GM23338 (cell line): Measurements from ENCODE around the gene ATXN1L. TPM values are rescaled to one million over a fixed set of nuclear protein-coding genes. Genes with fewer than 3 reads are reported as not detected.

Source experiments
- ATAC-seq: fragments of 200-7000 bp; cut with Tn5 transposase; 3 replicates; pipeline ENCODE4 v1.9.1; 2020
- DNase-seq: peaks from one replicate; pipeline ENCODE4 v3.0.0-alpha.2; 2015; ENCODE audit warnings: low spot score
- H2AFZ ChIP-seq: fragments of 200-600 bp; sonication (generic); 2 replicates; pipeline ENCODE4 v1.8.0; 2016; ENCODE audit warnings: antibody characterized with exemption, mild to moderate bottlenecking, moderate library complexity
- H3F3A ChIP-seq: fragments of 200-600 bp; sonication (generic); replicated peaks from 2 replicates; pipeline ENCODE4 v1.8.0; 2017; ENCODE audit warnings: antibody characterized with exemption, mixed run types, low read depth
- H3K27ac ChIP-seq: fragments of 200-600 bp; sonication (generic); 2 replicates; pipeline ENCODE4 v1.6.1; 2016; ENCODE audit warnings: low read depth
- H3K27me3 ChIP-seq: fragments of 200-600 bp; sonication (generic); 2 replicates; pipeline ENCODE4 v1.8.0; 2016; ENCODE audit warnings: mild to moderate bottlenecking, mixed run types, moderate library complexity; ENCODE audit not compliant: insufficient read depth
- H3K36me3 ChIP-seq: fragments of 200-600 bp; sonication (generic); 2 replicates; pipeline ENCODE4 v1.8.0; 2016; ENCODE audit warnings: mild to moderate bottlenecking; ENCODE audit not compliant: insufficient read depth
- H3K4me1 ChIP-seq: fragments of 200-600 bp; sonication (generic); 2 replicates; pipeline ENCODE4 v1.8.0; 2016; ENCODE audit warnings: mild to moderate bottlenecking, moderate library complexity; ENCODE audit not compliant: insufficient read depth
- H3K4me2 ChIP-seq: fragments of 200-600 bp; sonication (generic); 2 replicates; pipeline ENCODE4 v1.7.1; 2017; ENCODE audit warnings: mixed run types
- H3K4me3 ChIP-seq: fragments of 200-600 bp; sonication (generic); 2 replicates; pipeline ENCODE4 v1.6.1; 2016; ENCODE audit warnings: mixed run types
- H3K79me2 ChIP-seq: fragments of 200-600 bp; sonication (generic); replicated peaks from 2 replicates; pipeline ENCODE4 v1.8.0; 2017; ENCODE audit warnings: mild to moderate bottlenecking; ENCODE audit not compliant: insufficient read depth
- H3K9me2 ChIP-seq: fragments of 200-600 bp; sonication (generic); 2 replicates; pipeline ENCODE4 v1.8.0; 2017; ENCODE audit not compliant: insufficient read depth
- H4K20me1 ChIP-seq: fragments of 200-600 bp; sonication (generic); replicated peaks from 2 replicates; pipeline ENCODE4 v1.8.0; 2017; ENCODE audit warnings: mild to moderate bottlenecking; ENCODE audit not compliant: insufficient read depth
- H3K27ac Mint-ChIP-seq: 2 replicates; pipeline ENCODE4 v1.8.0; 2020; ENCODE audit warnings: inconsistent platforms, mild to moderate bottlenecking, moderate library complexity, mixed read lengths
- H3K27me3 Mint-ChIP-seq: 3 replicates; pipeline ENCODE4 v1.8.0; 2022; ENCODE audit warnings: low read depth, mild to moderate bottlenecking, moderate library complexity, mixed read lengths, inconsistent platforms; ENCODE audit not compliant: insufficient read depth, poor library complexity
- H3K36me3 Mint-ChIP-seq: 3 replicates; pipeline ENCODE4 v1.8.0; 2021; ENCODE audit warnings: low read depth, mild to moderate bottlenecking, inconsistent platforms, moderate library complexity, mixed read lengths
- H3K4me1 Mint-ChIP-seq: 3 replicates; pipeline ENCODE4 v1.8.0; 2020; ENCODE audit warnings: mild to moderate bottlenecking, inconsistent platforms, mixed read lengths
- H3K4me3 Mint-ChIP-seq: 3 replicates; pipeline ENCODE4 v1.8.0; 2021; ENCODE audit warnings: moderate library complexity, mild to moderate bottlenecking, inconsistent platforms, mixed read lengths
- H3K9me3 Mint-ChIP-seq: 3 replicates; pipeline ENCODE4 v1.8.0; 2020; ENCODE audit warnings: moderate library complexity, mild to moderate bottlenecking, inconsistent platforms, mixed read lengths
- CREB1 ChIP-seq: fragments of 250-450 bp; sonication (Bioruptor Pico); IDR thresholded peaks from 2 replicates; pipeline ENCODE4 v1.5.0; 2020; ENCODE audit warnings: low read depth, mild to moderate bottlenecking, moderate library complexity
- ETS1 ChIP-seq: IDR thresholded peaks from 2 replicates; pipeline ENCODE4 v1.6.1; 2016; ENCODE audit warnings: antibody characterized with exemption
- EZH2 ChIP-seq: fragments of 200-600 bp; sonication (generic); IDR thresholded peaks from one replicate; pipeline ENCODE4 v1.8.0; 2017; ENCODE audit warnings: antibody characterized with exemption, mild to moderate bottlenecking, low read depth; ENCODE audit not compliant: unreplicated experiment
- EZH2phosphoT487 ChIP-seq: fragments of 200-600 bp; sonication (generic); IDR thresholded peaks from one replicate; pipeline ENCODE4 v1.8.1; 2018; ENCODE audit warnings: antibody characterized with exemption; ENCODE audit not compliant: unreplicated experiment
- JUNB ChIP-seq: IDR thresholded peaks from one replicate; pipeline ENCODE4 v1.6.1; 2016; ENCODE audit warnings: antibody characterized with exemption; ENCODE audit not compliant: unreplicated experiment
- NANOG ChIP-seq: IDR thresholded peaks from 2 replicates; pipeline ENCODE4 v1.6.1; 2016; ENCODE audit warnings: antibody characterized with exemption, borderline replicate concordance
- POLR2AphosphoS5 ChIP-seq: IDR thresholded peaks from 2 replicates; pipeline ENCODE4 v1.6.1; 2016; ENCODE audit warnings: antibody characterized with exemption, low read depth
- STAT1 ChIP-seq: IDR thresholded peaks from one replicate; pipeline ENCODE4 v1.6.1; 2016; ENCODE audit warnings: antibody characterized with exemption; ENCODE audit not compliant: unreplicated experiment
- ZNF114 ChIP-seq: fragments of 250-450 bp; sonication (Bioruptor Pico); IDR thresholded peaks from 2 replicates; pipeline ENCODE4 v1.5.0; 2020; ENCODE audit warnings: mild to moderate bottlenecking, moderate library complexity
- ZNF331 ChIP-seq: fragments of 250-450 bp; sonication (Bioruptor Pico); IDR thresholded peaks from 2 replicates; pipeline ENCODE4 v1.5.0; 2020; ENCODE audit warnings: low read depth, mild to moderate bottlenecking, moderate library complexity
- ZNF462 ChIP-seq: fragments of 250-450 bp; sonication (Bioruptor Pico); IDR thresholded peaks from 2 replicates; pipeline ENCODE4 v1.5.0; 2020; ENCODE audit warnings: mild to moderate bottlenecking, moderate library complexity
- polyA plus RNA-seq: library from polyadenylated mRNA; unstranded; fragments of >200 nt; fragmentation: Nextera tagmentation; extraction: Ambion mirVana; gene quantifications from 2 replicates; pipeline ENCODE4 v1.2.1, GENCODE V29; 2016
- total RNA-seq: library from RNA; depleted of rRNA; stranded (reverse); fragments of >200 nt; shearing (Covaris generic); gene quantifications from 2 replicates; pipeline ENCODE4 v1.2.3, GENCODE V29; 2014
- TF ChIP-seq, protein P1 (sequence below): IDR thresholded peaks from one replicate; pipeline ENCODE4 v1.6.1; 2018; ENCODE audit warnings: antibody characterized with exemption; ENCODE audit not compliant: unreplicated experiment
- TF ChIP-seq, protein P2 (sequence below), 2 experiments: fragments of 200-600 bp in 1 of 2; sonication (generic) in 1 of 2; conservative IDR thresholded peaks; 2 replicates each; pipeline versions ENCODE4 v1.5.1 to v1.6.1; 2016 to 2017; ENCODE audit warnings: antibody characterized with exemption in 2 of 2, low read depth in 2 of 2, mild to moderate bottlenecking in 2 of 2, moderate library complexity in 1 of 2

The ATXN1L gene
- total and polyA plus RNA-seq, 2 experiments from 2014 or later = 8.5 to 22.1 TPM

DNA sequence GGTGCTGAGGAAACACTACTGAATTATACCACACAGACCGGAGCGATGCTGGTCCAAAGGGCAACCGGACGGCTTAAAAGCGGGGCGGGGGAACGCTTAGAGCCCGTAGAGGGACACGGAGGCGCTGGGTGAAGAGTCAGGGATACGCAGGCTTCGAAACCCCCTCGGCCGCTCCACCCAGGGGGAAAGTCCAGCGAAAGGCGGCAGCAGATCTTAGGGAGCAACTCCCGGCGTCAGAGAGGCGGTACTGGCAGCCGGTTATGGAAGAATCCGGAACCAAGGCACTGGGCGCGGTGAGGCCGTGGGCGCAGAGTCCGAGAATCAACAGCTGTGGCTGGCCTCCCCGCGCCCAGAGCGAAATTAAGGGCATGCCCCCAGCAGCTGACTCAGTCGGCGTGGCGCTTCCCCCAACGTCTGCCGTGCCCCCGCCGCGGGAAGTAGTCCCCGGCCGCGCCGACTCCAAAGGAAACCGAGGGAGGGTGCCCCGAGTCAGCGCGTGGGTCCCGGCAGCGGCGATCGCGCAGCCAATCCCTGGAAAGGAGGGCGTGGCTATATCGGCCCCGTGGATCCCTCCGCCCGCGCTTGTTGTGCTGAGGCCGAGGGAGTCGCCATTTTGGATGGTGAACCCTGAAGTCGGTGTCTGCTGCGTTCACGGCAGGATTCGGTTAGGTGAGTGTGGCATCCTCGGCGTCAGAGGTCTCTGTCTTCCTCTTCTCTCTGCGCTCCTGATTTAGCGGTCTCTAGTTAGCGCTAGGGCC is 49.3 kb downstream of the ATXN1L start, which contains the start of gene IST1:
Gene IST1 (plus strand): TSS at position 611 of the 758 bp plus-strand sequence. CDS start 20,110 bp downstream, outside the sequence.
- ATAC-seq (peak; percentile 80), DNase-seq (peak; percentile 99)
- no peak for TF ChIP-seq JUNB
- TF ChIP-seq, protein P1, sequence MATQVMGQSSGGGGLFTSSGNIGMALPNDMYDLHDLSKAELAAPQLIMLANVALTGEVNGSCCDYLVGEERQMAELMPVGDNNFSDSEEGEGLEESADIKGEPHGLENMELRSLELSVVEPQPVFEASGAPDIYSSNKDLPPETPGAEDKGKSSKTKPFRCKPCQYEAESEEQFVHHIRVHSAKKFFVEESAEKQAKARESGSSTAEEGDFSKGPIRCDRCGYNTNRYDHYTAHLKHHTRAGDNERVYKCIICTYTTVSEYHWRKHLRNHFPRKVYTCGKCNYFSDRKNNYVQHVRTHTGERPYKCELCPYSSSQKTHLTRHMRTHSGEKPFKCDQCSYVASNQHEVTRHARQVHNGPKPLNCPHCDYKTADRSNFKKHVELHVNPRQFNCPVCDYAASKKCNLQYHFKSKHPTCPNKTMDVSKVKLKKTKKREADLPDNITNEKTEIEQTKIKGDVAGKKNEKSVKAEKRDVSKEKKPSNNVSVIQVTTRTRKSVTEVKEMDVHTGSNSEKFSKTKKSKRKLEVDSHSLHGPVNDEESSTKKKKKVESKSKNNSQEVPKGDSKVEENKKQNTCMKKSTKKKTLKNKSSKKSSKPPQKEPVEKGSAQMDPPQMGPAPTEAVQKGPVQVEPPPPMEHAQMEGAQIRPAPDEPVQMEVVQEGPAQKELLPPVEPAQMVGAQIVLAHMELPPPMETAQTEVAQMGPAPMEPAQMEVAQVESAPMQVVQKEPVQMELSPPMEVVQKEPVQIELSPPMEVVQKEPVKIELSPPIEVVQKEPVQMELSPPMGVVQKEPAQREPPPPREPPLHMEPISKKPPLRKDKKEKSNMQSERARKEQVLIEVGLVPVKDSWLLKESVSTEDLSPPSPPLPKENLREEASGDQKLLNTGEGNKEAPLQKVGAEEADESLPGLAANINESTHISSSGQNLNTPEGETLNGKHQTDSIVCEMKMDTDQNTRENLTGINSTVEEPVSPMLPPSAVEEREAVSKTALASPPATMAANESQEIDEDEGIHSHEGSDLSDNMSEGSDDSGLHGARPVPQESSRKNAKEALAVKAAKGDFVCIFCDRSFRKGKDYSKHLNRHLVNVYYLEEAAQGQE = no peak
- peak; percentile 83 for TF ChIP-seq CREB1 (CRISPR knock-in tag)
- TF ChIP-seq ZNF462 (CRISPR knock-in tag) = no peak
- TF ChIP-seq EZH2 = no peak
- peak; percentile 64; the same call in 1 of the 2 replicates for TF ChIP-seq ETS1
- TF ChIP-seq, protein P2, sequence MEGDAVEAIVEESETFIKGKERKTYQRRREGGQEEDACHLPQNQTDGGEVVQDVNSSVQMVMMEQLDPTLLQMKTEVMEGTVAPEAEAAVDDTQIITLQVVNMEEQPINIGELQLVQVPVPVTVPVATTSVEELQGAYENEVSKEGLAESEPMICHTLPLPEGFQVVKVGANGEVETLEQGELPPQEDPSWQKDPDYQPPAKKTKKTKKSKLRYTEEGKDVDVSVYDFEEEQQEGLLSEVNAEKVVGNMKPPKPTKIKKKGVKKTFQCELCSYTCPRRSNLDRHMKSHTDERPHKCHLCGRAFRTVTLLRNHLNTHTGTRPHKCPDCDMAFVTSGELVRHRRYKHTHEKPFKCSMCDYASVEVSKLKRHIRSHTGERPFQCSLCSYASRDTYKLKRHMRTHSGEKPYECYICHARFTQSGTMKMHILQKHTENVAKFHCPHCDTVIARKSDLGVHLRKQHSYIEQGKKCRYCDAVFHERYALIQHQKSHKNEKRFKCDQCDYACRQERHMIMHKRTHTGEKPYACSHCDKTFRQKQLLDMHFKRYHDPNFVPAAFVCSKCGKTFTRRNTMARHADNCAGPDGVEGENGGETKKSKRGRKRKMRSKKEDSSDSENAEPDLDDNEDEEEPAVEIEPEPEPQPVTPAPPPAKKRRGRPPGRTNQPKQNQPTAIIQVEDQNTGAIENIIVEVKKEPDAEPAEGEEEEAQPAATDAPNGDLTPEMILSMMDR (conservative IDR thresholded peaks at IDR 0.05; ENCODE audit: low read depth in 2 of 2) = no peak
- TF ChIP-seq ZNF114 (CRISPR knock-in tag) = no peak
- TF ChIP-seq STAT1 = no peak
- no peak for TF ChIP-seq ZNF331 (CRISPR knock-in tag)
- TF ChIP-seq NANOG = 0 out of 2 replicates have a peak, but pooled peaks have one; percentile 27
- no peak for TF ChIP-seq EZH2phosphoT487
- TF ChIP-seq POLR2AphosphoS5 = peak; percentile 97
- H3K27me3 ChIP-seq = no peaks in the 10 kb centered on the region
- H3K79me2 ChIP-seq = peaks cover 51% of the 10 kb centered on the region
- Mint-ChIP-seq H3K27me3 (peaks cover 12% of the 10 kb centered on the region), H3K9me3 (no peaks in the 10 kb centered on the region; the same call in 2 of the 3 replicates), H3K36me3 (peaks cover 14% of the 10 kb centered on the region), H3K4me3 (peak within 1 kb of the TSS; percentile 97), H3K27ac (peak within 1 kb of the TSS; percentile 97), H3K4me1 (peaks cover 10% of the 10 kb centered on the region)
- H3K27ac ChIP-seq = peak within 1 kb of the TSS; percentile 99
- H2AFZ ChIP-seq = peak within 1 kb of the TSS; percentile 93
- H3K4me1 ChIP-seq = peaks cover 13% of the 10 kb centered on the region; the same call in 1 of the 2 replicates
- peaks cover 40% of the 10 kb centered on the region for H4K20me1 ChIP-seq
- peak within 1 kb of the TSS; percentile 100 for H3K4me3 ChIP-seq
- H3K4me2 ChIP-seq = peak within 1 kb of the TSS; percentile 99
- no peaks in the 10 kb centered on the region for H3K9me2 ChIP-seq
- peaks cover 6% of the 10 kb centered on the region; the same call in 1 of the 2 replicates for H3F3A ChIP-seq
- H3K36me3 ChIP-seq = peaks cover 8% of the 10 kb centered on the region; the same call in 1 of the 2 replicates
